K562 (cell line): ENCODE measurements around the gene SLC25A21. TPM values are rescaled to one million over a fixed set of nuclear protein-coding genes. Genes with fewer than 3 reads are reported as not detected.
A peak's percentile ranks its signal among the peaks of the same experiment; 100 is the strongest.

Source experiments
- ATAC-seq: fragments of 200-7000 bp; cut with Tn5 transposase; 3 replicates; pipeline ENCODE4 v1.9.1; 2020; ENCODE audit warnings: moderate library complexity
- BruUV-seq: library from RNA; stranded (reverse); fragments of 400-500 nt; replicated peaks from 2 replicates; lab custom pipeline; 2021; lab: Mats Ljungman, UMichigan
- CTCF ChIA-PET: fragments of 300-600 bp; formaldehyde crosslinking; extraction: SDS; loops from one replicate; lab custom pipeline; 2021; ENCODE audit warnings: low intra/inter-chr PET ratio; lab: Yijun Ruan, JAX
- POLR2A ChIA-PET: fragments of 300-600, 350-650 bp; sonication (Branson Sonifier 250); formaldehyde crosslinking; extraction: SDS; loops from one replicate; lab custom pipeline; 2021; ENCODE audit warnings: antibody characterized with exemption, inconsistent platforms; lab: Yijun Ruan, JAX
- DNase-seq, 4 experiments: peaks; one replicate each; pipeline versions ENCODE4 v3.0.0 to v3.0.0-alpha.2; 2011 to 2018; ENCODE audit warnings: low spot score in 3 of 4, mixed read lengths in 3 of 4; ENCODE audit errors: extremely low read depth in 1 of 4
- FAIRE-seq: peaks from 2 replicates; lab custom pipeline; 2011; peaks lifted over from hg19 to GRCh38; lab: Jason Lieb, UNC
- H2AFZ ChIP-seq: 2 replicates; pipeline ENCODE4 v1.6.0; 2011; ENCODE audit warnings: low read depth, low read length, control low read depth, inconsistent platforms
- H3K27ac ChIP-seq: fragments of 200-600 bp; 3 replicates; pipeline ENCODE4 v1.8.0; 2011; ENCODE audit warnings: low read depth, mild to moderate bottlenecking, control low read depth, inconsistent platforms, low read length, moderate library complexity, mixed read lengths; ENCODE audit errors: extremely low read depth
- H3K27me3 ChIP-seq, 2 experiments: fragments of 300-600 bp in 1 of 2; 2 replicates in 1 of 2; 3 replicates in 1 of 2; pipeline versions ENCODE4 v1.6.0 to v1.8.0; 2011; ENCODE audit warnings: inconsistent platforms in 2 of 2, low read length in 2 of 2, mild to moderate bottlenecking in 1 of 2, mixed read lengths in 1 of 2, moderate library complexity in 1 of 2; ENCODE audit not compliant: control insufficient read depth in 2 of 2, insufficient read depth in 2 of 2
- H3K36me3 ChIP-seq: fragments of 300-600 bp; 3 replicates; pipeline ENCODE4 v1.8.0; 2011; ENCODE audit warnings: mild to moderate bottlenecking, low read length, inconsistent platforms; ENCODE audit not compliant: control insufficient read depth, insufficient read depth
- H3K4me1 ChIP-seq, 2 experiments: fragments of 200-600 bp in 1 of 2; replicated peaks in 1 of 2; 2 replicates in 1 of 2; 3 replicates in 1 of 2; pipeline versions ENCODE4 v1.5.1 to v1.8.0; 2011; ENCODE audit warnings: inconsistent platforms in 2 of 2, low read length in 2 of 2, mild to moderate bottlenecking in 1 of 2, mixed read lengths in 1 of 2, moderate library complexity in 1 of 2; ENCODE audit not compliant: control insufficient read depth in 2 of 2, insufficient read depth in 2 of 2
- H3K4me2 ChIP-seq: 2 replicates; pipeline ENCODE4 v1.6.1; 2011; ENCODE audit warnings: low read length, control low read depth, inconsistent platforms, mixed read lengths; ENCODE audit not compliant: insufficient read depth
- H3K4me3 ChIP-seq: fragments of 200-600 bp; sonication (generic), shearing (Covaris generic); 2 replicates; pipeline ENCODE4 v1.5.1; 2016; ENCODE audit warnings: control low read depth, inconsistent platforms
- H3K79me2 ChIP-seq: fragments of 200-600 bp; 3 replicates; pipeline ENCODE4 v1.8.0; 2011; ENCODE audit warnings: low read length, inconsistent platforms; ENCODE audit not compliant: control insufficient read depth, insufficient read depth
- H3K9ac ChIP-seq, 2 experiments: 2 replicates each; pipeline versions ENCODE4 v1.6.0 to v1.6.1; 2011; ENCODE audit warnings: low read depth in 2 of 2, low read length in 2 of 2, control low read depth in 1 of 2, inconsistent platforms in 1 of 2, mild to moderate bottlenecking in 1 of 2, mixed read lengths in 1 of 2; ENCODE audit not compliant: insufficient read depth in 1 of 2
- H3K9me1 ChIP-seq: one replicate; pipeline ENCODE4 v1.6.0; 2011; ENCODE audit warnings: inconsistent platforms, mild to moderate bottlenecking, low read length, moderate library complexity; ENCODE audit not compliant: control insufficient read depth, insufficient read depth
- H3K9me3 ChIP-seq: replicated peaks from 2 replicates; pipeline ENCODE4 v1.5.1; 2011; ENCODE audit warnings: low read depth, low read length, inconsistent platforms; ENCODE audit not compliant: control insufficient read depth, insufficient read depth
- H4K20me1 ChIP-seq: replicated peaks from 2 replicates; pipeline ENCODE4 v1.6.1; 2011; ENCODE audit warnings: low read length, inconsistent platforms, mixed read lengths; ENCODE audit not compliant: control insufficient read depth, insufficient read depth
- ADNP ChIP-seq: fragments of 200-800 bp; sonication (Bioruptor generic); IDR thresholded peaks from 2 replicates; pipeline ENCODE4 v1.6.1; 2016; ENCODE audit warnings: missing genetic modification characterization, missing compliant biosample characterization
- BCL6 ChIP-seq: fragments of 250-450 bp; sonication (Bioruptor Pico); IDR thresholded peaks from 2 replicates; pipeline ENCODE4 v1.4.0; 2020
- CLOCK ChIP-seq: fragments of 250-450 bp; sonication (Bioruptor Pico); IDR thresholded peaks from 2 replicates; pipeline ENCODE4 v1.4.0; 2020; ENCODE audit warnings: mild to moderate bottlenecking, moderate library complexity, borderline replicate concordance
- FOXA3 ChIP-seq, 2 experiments: fragments of 450-650 bp in 1 of 2; sonication (generic) in 1 of 2; formaldehyde crosslinking; IDR thresholded peaks in 1 of 2; conservative IDR thresholded peaks in 1 of 2; 2 replicates each; pipeline versions ENCODE4 v1.4.0 to v1.8.0; 2020 to 2022; ENCODE audit warnings: mild to moderate bottlenecking in 2 of 2, missing genetic modification reagents in 1 of 2
- HMGXB4 ChIP-seq: sonication (generic); formaldehyde crosslinking; IDR thresholded peaks from 2 replicates; pipeline ENCODE4 v1.8.1; 2023; ENCODE audit warnings: mild to moderate bottlenecking, missing genetic modification reagents
- HNRNPL ChIP-seq: fragments of 200-400 bp; formaldehyde crosslinking; IDR thresholded peaks from 2 replicates; pipeline ENCODE4 v1.6.1; 2017; ENCODE audit warnings: low read depth, mild to moderate bottlenecking, low read length
- PHF8 ChIP-seq: fragments of 200-600 bp; sonication (generic); IDR thresholded peaks from 2 replicates; pipeline ENCODE4 v1.6.1; 2012; ENCODE audit warnings: mixed run types, mild to moderate bottlenecking, inconsistent platforms, low read length, moderate library complexity, borderline replicate concordance
- POLR2B ChIP-seq: fragments of 450-650 bp; IDR thresholded peaks from 2 replicates; pipeline ENCODE4 v1.6.1; 2018; ENCODE audit warnings: low read depth; ENCODE audit not compliant: partially characterized antibody
- SNRNP70 ChIP-seq: fragments of 200-400 bp; formaldehyde crosslinking; optimal IDR thresholded peaks from 2 replicates; pipeline ENCODE3; 2017; ENCODE audit warnings: low read depth, low read length
- SRSF1 ChIP-seq: fragments of 200-400 bp; formaldehyde crosslinking; IDR thresholded peaks from 2 replicates; pipeline ENCODE4 v1.6.1; 2017; ENCODE audit warnings: mild to moderate bottlenecking, low read depth, low read length, moderate library complexity
- ZBTB11 ChIP-seq, 3 experiments: fragments of 200-800 bp in 1 of 3; fragments of 250-450 bp in 1 of 3; fragments of 450-650 bp in 1 of 3; sonication (Bioruptor Pico) in 1 of 3; sonication (Bioruptor generic) in 1 of 3; formaldehyde crosslinking in 1 of 3; IDR thresholded peaks; 2 replicates each; pipeline versions ENCODE4 v1.6.1 to v1.8.0; 2016 to 2022; ENCODE audit warnings: mild to moderate bottlenecking in 2 of 3, missing genetic modification characterization in 2 of 3, missing compliant biosample characterization in 1 of 3, moderate library complexity in 1 of 3
- ZNF143 ChIP-seq: sonication (generic); formaldehyde crosslinking; IDR thresholded peaks from 2 replicates; pipeline ENCODE4 v1.9.0; 2022; ENCODE audit warnings: mild to moderate bottlenecking, missing genetic modification reagents
- ZNF507 ChIP-seq: conservative IDR thresholded peaks from 2 replicates; pipeline ENCODE4 v1.6.1; 2017; ENCODE audit warnings: missing genetic modification characterization, missing compliant biosample characterization
- ZNF551 ChIP-seq: fragments of 250-450 bp; sonication (Bioruptor Pico); IDR thresholded peaks from 2 replicates; pipeline ENCODE4 v1.5.0; 2021; ENCODE audit warnings: mild to moderate bottlenecking, moderate library complexity
- WGBS: fragments of 100-300 bp; shearing (Covaris generic); methylation state at CpG from one replicate; pipeline ENCODE4 v1.1.6; 2016; ENCODE audit warnings: low coverage, mixed read lengths; ENCODE audit not compliant: insufficient coverage; ENCODE audit errors: missing lambda C conversion rate; 5-methylcytosine and 5-hydroxymethylcytosine counted together
- in situ Hi-C: fragments of 300-500 bp; cut with MboI; formaldehyde crosslinking; loops from 4 replicates; pipeline ENCODE4 v1.15.0; 2018; ENCODE audit warnings: inconsistent platforms, mixed read lengths
- intact Hi-C: fragments of 100-400 bp; cut with micrococcal nuclease; formaldehyde crosslinking; loops from 2 replicates; pipeline ENCODE4 v1.14.2; 2022
- polyA plus RNA-seq, 8 experiments: library from polyadenylated mRNA; depleted of rRNA in 4 of 8; stranded (reverse) in 5 of 8; unstranded in 3 of 8; fragments of >200 nt; fragmentation: Nextera tagmentation in 2 of 8; fragmentation: Illumina TruSeq in 1 of 8; extraction: Ambion mirVana in 2 of 8; extraction: Trizol in 1 of 8; gene quantifications; 2 replicates each; pipeline versions ENCODE4 v1.2.1 to v1.2.3, GENCODE V29; 2011 to 2014; ENCODE audit warnings: inconsistent platforms in 1 of 8, missing spikeins in 1 of 8
- total RNA-seq, 7 experiments: library from RNA; depleted of rRNA in 6 of 7; stranded (reverse); fragments of >200 nt in 6 of 7; fragmentation: Illumina TruSeq in 2 of 7; extraction: Trizol in 2 of 7; gene quantifications; 2 replicates each; pipeline versions ENCODE4 v1.2.1 to v1.2.3, GENCODE V29; 2011 to 2021; ENCODE audit warnings: low replicate concordance in 1 of 7

Gene SLC25A21
- total and polyA plus RNA-seq, 9 of the 15 experiments (the other 6 are each of a cell fraction or from before 2014, with no cell fraction given) = 15.2 to 46.7 (median 28.7) TPM

GRCh38 chr14:36976571-36977023, 195.8 kb downstream of the SLC25A21 start:
- H3K4me1 ChIP-seq = peaks cover 0 to 48% of the 10 kb centered on the region in 2 experiments; a peak in 4 of 5 replicates
- peaks cover 29% of the 10 kb centered on the region for H3K79me2 ChIP-seq
- ChIA-PET POLR2A (interaction anchor here (0.6 to 1.3 kb wide), 5 partner anchors 10 to 253 kb away, joined by 3 to 4 read pairs (median 3); no protein-coding TSS in a partner anchor), CTCF (no interaction called here)
- WGBS = 3% methylated on average over 5 of the region's 5 CpGs
- H2AFZ ChIP-seq = peak overlapping the region; percentile 64
- peak overlapping the region; percentile 88 for H3K27ac ChIP-seq
- no peaks in the 10 kb centered on the region for H4K20me1 ChIP-seq
- no peaks in the 10 kb centered on the region for H3K9me1 ChIP-seq
- no peak overlapping the region for H3K4me3 ChIP-seq
- H3K9ac ChIP-seq = peak overlapping the region; percentile 66 to 73; a peak in 3 of 4 replicates
- ATAC-seq = peak; percentile 92
- intact Hi-C loops (loop anchor here (10.0 kb wide), 1 partner anchor 218 kb away; the partner anchor contains the start of gene MIPOL1), in situ Hi-C loops (no loop called here)
- H3K4me2 ChIP-seq = peak overlapping the region; percentile 42
- H3K36me3 ChIP-seq = no peaks in the 10 kb centered on the region
- no peaks in the 10 kb centered on the region for H3K27me3 ChIP-seq
- BruUV-seq = no TSS peak
- peak; percentile 97 for FAIRE-seq
- peak; percentile 37 to 92 (median 55) for DNase-seq
- no peaks in the 10 kb centered on the region for H3K9me3 ChIP-seq
- no peak for TF ChIP-seq HNRNPL
- TF ChIP-seq FOXA3 (CRISPR knock-in tag; conservative IDR thresholded peaks at IDR 0.05 in 1 of 2, IDR thresholded peaks at IDR 0.05 in 1 of 2) = peak in 1 of 2 experiments; percentile 64; a peak in 2 of 4 replicates
- no peak for TF ChIP-seq CLOCK (CRISPR knock-in tag)
- no peak for TF ChIP-seq BCL6 (CRISPR knock-in tag)
- TF ChIP-seq HMGXB4 (CRISPR knock-in tag) = no peak
- no peak for TF ChIP-seq SNRNP70
- no peak for TF ChIP-seq ZBTB11 (CRISPR knock-in tag; IDR thresholded peaks at IDR 0.05)
- no peak for TF ChIP-seq SRSF1
- no peak for TF ChIP-seq ZNF551
- no peak for TF ChIP-seq ZNF507
- no peak for TF ChIP-seq ZNF143 (CRISPR knock-in tag)
- TF ChIP-seq ADNP (tag) = no peak
- no peak for TF ChIP-seq POLR2B
- no peak for TF ChIP-seq PHF8
